DMS 273 (cell line): ENCODE results near the gene CPSF3.

Experiments used
- DNase-seq: peaks from one replicate; lab custom pipeline; 2025; ENCODE audit not compliant: unreplicated experiment; lab: John Stamatoyannopoulos, UW

Gene CPSF3

GRCh38 chr2:9416962-9417316 lies 6.5 kb upstream of the CPSF3 start:
- DNase-seq = no peak

GRCh38 chr2:9417725-9418124 lies 5.7 kb upstream of the CPSF3 start:
- DNase-seq = no peak

GRCh38 chr2:9418746-9419145 lies 4.7 kb upstream of the CPSF3 start:
- DNase-seq = no peak

DNA sequence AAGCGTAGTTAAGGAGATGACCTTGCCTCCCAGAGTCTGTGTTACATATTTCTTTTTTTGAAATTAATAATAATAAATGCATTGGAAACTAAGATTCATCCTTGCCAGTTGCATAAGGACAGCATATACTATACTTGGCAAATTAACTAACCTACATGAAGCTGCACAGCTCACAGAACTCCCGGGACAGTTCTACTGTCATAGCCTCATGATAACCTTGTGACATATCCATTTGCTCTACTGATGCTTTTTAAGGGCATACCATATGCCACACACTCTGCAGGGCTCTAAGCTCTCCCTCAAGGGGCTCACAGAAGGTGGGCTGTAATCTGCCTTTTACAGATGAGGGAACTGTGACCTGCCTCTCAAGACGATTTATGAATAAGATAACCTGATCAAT lies 3.9 kb upstream of the CPSF3 start:
- DNase-seq = no peak

DNA sequence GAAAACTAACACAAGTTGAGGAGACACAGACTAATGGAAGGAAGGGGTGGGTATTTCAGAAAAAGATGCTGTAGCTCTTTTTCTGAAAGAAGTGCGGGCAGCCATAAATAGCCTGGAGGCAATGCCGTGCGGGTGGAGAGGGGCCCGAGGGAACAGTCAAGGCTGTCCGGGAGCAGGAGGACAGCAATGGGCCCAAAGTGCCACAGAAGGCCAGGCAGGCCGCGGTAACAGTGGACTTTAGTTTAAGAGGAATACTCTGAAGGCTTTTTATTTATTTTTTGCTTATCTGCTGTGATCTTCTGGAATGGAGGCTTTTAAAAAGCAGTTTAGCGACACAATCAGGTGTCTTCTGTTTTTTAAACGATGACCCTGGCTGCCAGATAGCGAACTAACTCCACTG lies 3.0 kb upstream of the CPSF3 start:
- no peak for DNase-seq

DNA sequence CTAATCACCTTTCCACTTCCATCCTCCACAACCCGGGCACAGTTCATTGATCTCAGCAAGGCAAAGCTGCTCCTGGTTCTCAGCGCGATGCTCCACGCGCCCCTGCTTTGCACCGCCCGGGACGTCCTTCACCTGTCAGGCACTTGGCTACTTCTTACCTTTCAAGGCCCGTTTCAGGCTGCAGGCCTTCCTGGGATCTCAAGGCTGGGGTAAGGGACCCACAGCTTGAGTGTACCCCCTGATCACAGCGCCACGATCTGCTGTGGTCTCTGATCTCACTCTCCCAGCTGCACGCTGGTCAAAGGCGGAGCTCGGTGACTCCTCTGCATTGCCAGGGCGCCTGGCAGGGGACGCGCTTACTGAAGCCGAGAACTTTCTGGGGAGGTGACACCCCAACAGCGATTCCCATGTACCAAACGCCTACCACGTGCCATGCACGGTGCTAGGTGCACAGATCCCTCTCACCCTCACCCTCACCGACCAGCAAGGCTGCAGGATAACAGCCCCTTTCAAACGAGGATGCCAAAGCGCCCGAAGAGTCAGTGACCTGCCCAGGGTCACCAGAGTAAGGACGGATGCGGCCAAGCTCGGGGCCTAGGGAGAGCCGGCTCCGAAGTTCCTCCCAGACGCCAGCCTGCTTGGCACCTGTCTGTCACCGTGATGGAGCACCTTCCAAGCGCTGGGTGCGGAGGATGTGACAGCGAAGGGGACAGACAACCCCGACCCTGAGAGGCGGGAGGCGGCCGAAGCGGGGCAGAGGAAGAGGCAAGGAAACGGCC lies 944 bp upstream of the CPSF3 start:
- DNase-seq = peak; percentile 62

DNA sequence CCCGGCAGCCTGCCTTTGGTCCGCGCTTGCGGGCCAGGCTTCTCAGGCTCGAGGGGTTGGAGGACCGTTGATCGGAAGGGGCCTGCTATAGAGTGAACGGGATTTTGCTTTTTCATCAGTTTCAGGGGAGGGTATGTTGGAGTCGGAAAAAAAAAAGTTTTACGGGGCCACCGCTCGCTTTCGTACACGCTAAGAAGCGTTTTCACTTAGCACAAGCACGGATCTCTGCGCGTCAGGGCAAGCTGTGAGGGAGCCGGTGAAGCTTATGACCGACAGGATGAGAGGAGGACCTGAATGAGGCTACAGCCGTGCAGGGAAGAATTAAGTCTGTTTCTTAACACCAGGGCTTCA lies 443 bp downstream of the CPSF3 start:
- DNase-seq = peak; percentile 67

DNA sequence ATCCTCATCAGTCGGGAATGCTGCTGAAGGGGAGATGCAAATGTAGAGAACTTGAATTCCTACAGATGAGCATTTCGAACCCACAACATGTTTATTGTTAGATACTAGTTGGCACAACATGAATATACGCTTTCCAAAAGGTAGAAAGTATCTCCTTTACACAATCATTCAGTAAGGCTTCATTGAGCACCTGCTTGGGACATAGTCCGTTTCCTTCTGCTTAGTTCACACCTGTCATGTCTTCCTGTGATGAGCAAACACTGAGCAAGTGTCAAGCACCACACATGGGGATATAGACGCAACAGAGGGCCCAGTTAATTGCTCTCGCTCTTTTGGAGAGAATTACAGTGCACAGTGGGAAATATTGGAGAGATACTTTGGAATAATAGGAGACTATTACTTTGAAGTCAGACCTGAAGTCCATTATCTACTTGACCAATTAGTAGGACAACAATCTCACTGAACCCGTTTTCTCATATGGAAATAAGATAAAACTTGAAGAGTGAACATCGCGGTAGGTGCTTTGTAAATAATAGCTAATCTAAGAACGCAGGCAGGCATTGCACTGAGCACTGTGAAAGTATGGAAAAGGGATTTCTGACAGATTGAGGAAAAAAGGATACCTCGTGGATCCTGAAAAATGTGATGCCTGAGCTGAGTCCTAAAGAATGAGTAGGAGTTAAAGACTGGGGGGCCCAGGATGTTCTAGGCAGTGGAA lies 1.2 kb downstream of the CPSF3 start:
- no peak for DNase-seq

GRCh38 chr2:9428965-9429577 lies 5.6 kb downstream of the CPSF3 start:
- no peak for DNase-seq

DNA sequence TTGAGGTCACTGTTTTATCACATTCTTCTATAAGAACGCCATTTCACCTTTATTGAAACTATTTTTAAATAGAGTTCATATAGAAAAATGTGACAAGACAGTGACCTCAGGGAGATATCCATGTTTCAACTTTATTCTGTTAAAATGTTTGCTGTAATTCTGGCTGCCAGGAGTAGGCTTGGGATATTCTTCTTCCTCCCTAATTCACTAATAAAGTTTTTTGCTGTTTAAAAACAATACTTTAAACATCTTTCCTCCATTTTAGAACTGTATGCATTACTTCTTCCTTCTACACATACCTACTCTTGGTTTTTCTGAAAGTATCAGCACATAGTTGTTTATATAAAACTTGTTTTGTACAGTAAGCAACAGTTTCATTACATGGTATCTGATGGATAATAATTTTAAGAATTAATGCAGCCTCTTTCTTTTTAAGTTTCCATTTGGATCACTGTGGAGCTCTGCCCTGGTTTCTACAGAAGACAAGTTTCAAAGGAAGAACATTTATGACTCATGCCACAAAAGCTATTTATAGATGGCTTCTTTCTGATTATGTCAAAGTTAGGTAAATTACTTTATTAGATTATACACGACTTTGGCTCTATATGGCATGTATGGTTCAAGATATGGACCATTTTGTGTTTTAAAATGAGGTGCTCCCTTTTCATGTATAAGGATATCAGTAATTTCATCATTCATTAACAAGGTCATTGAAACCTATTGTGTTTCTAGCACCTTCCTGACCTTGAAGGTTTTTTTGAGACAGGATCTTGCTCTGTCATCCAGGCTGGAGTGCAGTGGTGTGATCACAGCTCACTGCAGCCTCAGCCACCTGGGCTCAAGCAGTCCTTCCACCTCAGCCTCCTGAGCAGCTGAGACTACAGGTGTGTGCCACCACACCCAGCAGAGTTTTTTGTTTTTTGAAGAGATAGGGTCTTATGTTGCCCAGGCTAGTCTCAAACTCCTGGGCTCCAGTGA lies 7.2 kb downstream of the CPSF3 start:
- DNase-seq = no peak

DNA sequence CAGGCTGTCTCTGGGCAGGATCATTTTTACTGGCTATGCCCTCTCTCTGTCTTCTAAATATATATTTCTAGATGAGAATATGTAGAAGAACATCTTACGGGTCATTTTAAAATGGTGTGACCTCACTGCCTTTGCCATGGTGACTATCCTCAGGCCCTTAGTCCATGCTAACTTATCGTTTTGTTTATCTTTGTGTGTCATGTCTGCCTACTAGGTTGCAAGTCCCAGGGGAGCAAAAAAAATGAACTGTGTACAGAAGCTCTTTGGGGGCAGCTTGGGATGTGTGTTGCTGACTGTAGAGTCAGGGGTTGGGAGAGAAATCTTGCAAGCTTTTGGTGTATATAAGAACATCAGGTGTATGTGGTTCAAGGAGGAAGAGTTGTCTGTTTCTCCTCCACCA lies 11.0 kb downstream of the CPSF3 start:
- DNase-seq = no peak

DNA sequence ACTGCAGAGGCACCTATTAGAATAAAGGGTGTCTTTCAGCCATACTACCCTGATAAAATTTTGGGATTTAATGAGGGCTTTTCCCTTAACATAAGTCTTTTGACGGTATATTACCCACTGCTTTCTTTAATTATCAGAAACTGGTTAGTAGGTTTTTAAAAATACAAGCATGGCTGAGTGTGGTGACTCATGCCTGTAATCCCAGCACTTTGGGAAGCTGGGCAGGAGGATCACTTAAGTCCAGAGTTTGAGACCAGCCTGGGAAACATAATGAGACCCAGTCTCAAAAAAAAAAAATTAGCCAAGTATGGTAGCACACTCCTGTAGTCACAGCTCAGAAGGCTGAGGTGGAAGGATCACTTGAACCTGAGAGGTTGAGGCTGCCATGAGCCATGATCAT lies 16.1 kb downstream of the CPSF3 start:
- no peak for DNase-seq

DNA sequence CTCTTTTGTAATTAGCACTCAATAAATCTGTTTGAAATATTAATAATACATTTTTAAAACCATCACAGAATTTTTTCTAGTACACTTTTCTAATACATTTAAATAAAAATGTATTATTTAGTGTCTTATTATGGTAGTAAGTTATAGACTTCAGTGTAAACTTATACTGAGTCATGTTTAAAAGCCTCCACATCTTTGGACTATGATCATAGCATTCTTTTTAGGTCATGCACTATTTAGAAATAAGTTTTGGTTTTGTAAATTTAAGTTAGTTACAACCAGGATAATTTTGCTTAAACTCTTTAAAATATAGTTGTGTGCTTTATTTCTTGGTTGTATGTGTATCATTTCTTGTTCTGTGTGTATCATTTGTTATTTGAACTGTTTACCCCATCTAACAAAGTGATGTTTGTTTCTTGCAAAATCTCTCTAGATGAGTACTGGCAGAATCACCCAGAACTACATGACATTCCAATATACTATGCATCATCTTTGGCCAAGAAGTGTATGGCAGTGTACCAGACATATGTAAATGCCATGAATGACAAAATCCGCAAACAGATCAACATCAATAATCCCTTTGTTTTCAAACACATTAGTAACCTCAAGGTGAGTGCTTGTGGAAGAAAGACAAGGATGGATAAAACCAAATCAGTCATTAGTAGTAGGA lies 16.7 kb downstream of the CPSF3 start:
- no peak for DNase-seq

- DNase-seq = no peak
These were observed 18.1 kb downstream of the CPSF3 start for GRCh38 chr2:9441556-9441955.

DNA sequence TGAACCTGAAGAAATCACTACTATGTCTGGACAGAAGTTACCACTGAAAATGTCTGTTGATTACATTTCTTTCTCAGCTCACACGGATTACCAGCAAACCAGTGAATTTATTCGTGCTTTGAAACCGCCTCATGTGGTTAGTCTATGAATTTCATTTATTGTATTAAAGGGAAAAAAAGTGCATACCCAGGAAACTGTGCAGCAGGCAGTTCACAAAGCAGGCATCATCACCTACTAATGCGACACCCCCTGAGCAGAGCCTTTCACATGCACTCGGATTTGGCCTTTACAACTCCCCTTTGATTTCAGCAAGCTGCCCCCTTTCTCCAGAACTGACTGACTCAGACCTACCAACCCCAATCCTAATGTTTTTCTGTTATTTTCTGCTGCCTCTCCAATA lies 20.1 kb downstream of the CPSF3 start:
- DNase-seq = no peak

DNA sequence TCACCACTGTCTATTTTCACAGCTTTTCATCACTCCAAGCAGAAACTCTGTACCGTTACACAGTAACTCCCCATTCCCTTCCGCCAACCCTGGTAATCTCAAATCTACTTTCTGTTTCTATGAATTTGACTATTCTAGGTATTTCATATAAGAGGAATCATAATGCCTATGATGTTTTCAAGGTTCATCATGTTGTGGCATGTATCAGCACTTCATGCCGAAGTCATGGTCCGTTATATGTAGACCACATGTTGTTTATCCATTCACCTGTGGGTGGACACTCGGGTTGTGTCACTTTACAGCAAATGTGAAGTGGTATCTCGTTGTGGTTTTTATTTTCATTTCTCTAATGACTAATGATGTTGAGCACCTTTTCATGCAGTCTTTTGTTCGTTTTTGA lies 21.6 kb downstream of the CPSF3 start:
- DNase-seq = no peak

- no peak for DNase-seq
These were observed 27.8 kb downstream of the CPSF3 start for GRCh38 chr2:9451231-9451630.

GRCh38 chr2:9460441-9461017 lies 37.1 kb downstream of the CPSF3 start:
- no peak for DNase-seq

DNA sequence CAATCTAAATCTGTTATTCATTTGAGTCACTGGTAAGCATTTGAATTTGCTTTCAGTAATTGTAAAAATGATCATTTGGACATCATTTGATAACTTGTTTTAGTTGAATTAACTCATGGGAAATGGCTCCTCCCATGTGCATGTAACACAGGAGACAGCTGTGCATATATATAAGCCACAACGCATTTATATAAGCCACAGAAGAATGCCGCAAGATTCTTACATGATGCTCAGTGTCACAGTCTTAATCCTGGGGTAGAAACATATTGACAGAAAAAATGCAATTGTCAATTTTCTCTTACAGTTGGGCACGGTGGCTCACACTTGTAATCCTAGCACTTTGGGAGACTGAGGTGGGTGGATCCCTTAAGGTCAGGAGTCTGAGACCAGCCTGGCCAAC lies 37.6 kb downstream of the CPSF3 start:
- DNase-seq = no peak

DNA sequence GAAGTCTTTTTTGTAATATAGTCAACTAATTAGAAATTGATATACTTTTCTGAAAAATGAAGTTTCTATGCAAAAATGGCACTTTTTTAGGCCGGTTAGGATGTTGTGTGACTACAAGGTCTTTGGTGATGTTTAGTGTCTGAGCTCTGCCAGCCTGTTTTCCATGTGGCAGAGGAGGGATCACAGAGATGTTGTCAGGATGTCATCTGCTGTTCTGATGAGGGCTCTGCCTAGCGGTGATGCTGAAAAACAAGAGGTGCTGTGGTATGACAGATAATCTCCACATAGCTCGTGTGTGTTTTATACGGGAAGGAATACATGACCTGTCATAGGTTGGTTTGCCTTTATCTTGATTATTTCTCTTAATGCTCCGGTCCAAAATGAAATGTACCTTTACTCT lies 38.9 kb downstream of the CPSF3 start:
- peak; percentile 50 for DNase-seq
